Esophagus (tissue), 2 donors: Measurements from ENCODE around the gene VMAC. TPM values are rescaled to one million over a fixed set of nuclear protein-coding genes. Genes with fewer than 3 reads are reported as not detected.
A peak's percentile ranks its signal among the peaks of the same experiment; 100 is the strongest.
"Not testable (repeated sequence)": the region's sequence is repeated elsewhere in the genome, so short reads cannot be mapped to it uniquely, and the experiment has no call there.

Source experiments
- H3K27ac ChIP-seq, 2 donors: one replicate each; pipeline ENCODE4 v1.5.1; 2013; ENCODE audit warnings: low read depth in 2 of 2, mild to moderate bottlenecking in 2 of 2, inconsistent platforms in 1 of 2, low read length in 1 of 2, moderate library complexity in 1 of 2
- H3K27me3 ChIP-seq, 2 donors: one replicate each; pipeline ENCODE4 v1.6.1; 2013; ENCODE audit warnings: low read length in 2 of 2, control low read depth in 1 of 2, mild to moderate bottlenecking in 1 of 2; ENCODE audit not compliant: insufficient read depth in 2 of 2, control insufficient read depth in 1 of 2
- H3K36me3 ChIP-seq, 2 donors: one replicate each; pipeline ENCODE4 v1.6.1; 2013; ENCODE audit warnings: low read length in 1 of 2; ENCODE audit not compliant: control insufficient read depth in 2 of 2, insufficient read depth in 2 of 2
- H3K4me1 ChIP-seq, 2 donors: one replicate each; pipeline ENCODE4 v1.6.1; 2013; ENCODE audit warnings: low read length in 1 of 2; ENCODE audit not compliant: control insufficient read depth in 2 of 2, insufficient read depth in 2 of 2
- H3K4me3 ChIP-seq, 2 donors: one replicate each; pipeline ENCODE4 v1.5.1; 2013; ENCODE audit warnings: low read length in 2 of 2, mild to moderate bottlenecking in 2 of 2, low read depth in 1 of 2, moderate library complexity in 1 of 2
- H3K9me3 ChIP-seq, 2 donors: one replicate each; pipeline ENCODE4 v1.6.1; 2013; ENCODE audit warnings: mild to moderate bottlenecking in 2 of 2, low read depth in 1 of 2, low read length in 1 of 2, moderate library complexity in 1 of 2; ENCODE audit not compliant: control insufficient read depth in 2 of 2, insufficient read depth in 1 of 2
- WGBS, 2 donors: extraction: QIAGEN DNeasy Blood & Tissue Kit; methylation state at CpG; one replicate each; pipeline ENCODE4 v1.1.7; 2013; 5-methylcytosine and 5-hydroxymethylcytosine counted together
- polyA plus RNA-seq, 2 donors: library from polyadenylated mRNA; stranded (reverse); fragments of 200-250 nt; gene quantifications; one replicate each; pipeline ENCODE4 v1.2.3, GENCODE V29; 2013
- donor health status: healthy with polysubstance abuse.
- donor health status: Bipolar disorder and iron deficiency.

Gene VMAC
- polyA plus RNA-seq, 2 donors, result 3.4 to 7.9 TPM

DNA sequence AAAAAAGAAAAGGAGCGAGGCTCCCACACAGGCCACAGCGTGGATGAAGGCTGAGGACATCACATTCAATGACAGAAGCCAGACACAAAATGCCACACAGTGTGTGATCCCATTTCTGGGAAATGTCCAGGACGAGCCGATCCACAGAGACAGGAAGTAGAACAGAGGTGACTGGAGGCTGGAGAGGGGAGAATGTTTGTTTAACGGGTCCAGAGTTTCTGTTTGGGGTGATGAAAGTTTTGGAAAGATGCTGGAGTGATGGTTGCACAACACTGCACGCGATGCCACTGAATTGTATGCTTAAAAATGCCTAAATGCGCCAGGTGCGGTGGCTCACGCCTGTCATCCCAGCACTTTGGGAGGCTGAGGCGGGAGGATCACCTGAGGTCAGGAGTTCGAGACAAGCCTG is 33.7 kb upstream of the VMAC start:
- no peaks in the 10 kb centered on the region for H3K9me3 ChIP-seq
- no peaks in the 10 kb centered on the region for H3K36me3 ChIP-seq
- 80 to 82% methylated on average over 12 of the region's 12 CpGs for WGBS, 2 donors
- no peak overlapping the region for H3K4me3 ChIP-seq
- no peaks in the 10 kb centered on the region for H3K4me1 ChIP-seq
- no peaks in the 10 kb centered on the region for H3K27me3 ChIP-seq
- no peak overlapping the region for H3K27ac ChIP-seq

DNA sequence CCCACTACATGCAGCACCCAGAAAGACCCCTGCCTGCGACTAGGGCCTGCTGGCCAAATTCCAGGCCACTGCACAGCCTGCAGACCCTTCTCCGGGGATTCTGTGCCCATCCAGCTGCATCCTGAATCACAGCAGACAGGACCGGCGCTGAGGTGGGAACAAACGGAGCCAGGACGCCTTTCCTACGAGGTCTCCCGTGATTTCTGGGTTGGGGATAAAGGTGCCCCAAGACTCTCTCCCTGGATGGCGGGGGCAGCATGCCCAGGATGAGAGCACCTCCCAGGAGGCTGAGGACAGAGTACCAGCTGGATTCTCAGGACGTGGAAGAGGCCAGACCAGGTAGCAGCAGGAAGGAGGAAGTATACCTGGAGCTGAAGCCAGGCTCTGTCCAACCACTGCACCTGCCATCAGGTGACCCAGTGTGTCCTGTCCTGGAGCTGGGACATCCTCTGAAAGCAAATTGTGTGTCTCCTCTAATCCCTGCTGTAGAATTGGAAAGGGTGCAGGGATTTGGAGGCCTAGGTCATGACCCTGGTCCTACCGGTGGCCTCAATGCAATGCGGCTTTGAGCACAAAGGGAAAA is 31.0 kb upstream of the VMAC start:
- Histone ChIP-seq H3K27ac (peak overlapping the region in 1 of 2 donors; percentile 47), H3K4me3 (no peak overlapping the region), H3K27me3 (no peaks in the 10 kb centered on the region), H3K4me1 (no peaks in the 10 kb centered on the region), H3K36me3 (no peaks in the 10 kb centered on the region), H3K9me3 (no peaks in the 10 kb centered on the region)
- 89% methylated on average over 12 of the region's 12 CpGs for WGBS, 2 donors

DNA sequence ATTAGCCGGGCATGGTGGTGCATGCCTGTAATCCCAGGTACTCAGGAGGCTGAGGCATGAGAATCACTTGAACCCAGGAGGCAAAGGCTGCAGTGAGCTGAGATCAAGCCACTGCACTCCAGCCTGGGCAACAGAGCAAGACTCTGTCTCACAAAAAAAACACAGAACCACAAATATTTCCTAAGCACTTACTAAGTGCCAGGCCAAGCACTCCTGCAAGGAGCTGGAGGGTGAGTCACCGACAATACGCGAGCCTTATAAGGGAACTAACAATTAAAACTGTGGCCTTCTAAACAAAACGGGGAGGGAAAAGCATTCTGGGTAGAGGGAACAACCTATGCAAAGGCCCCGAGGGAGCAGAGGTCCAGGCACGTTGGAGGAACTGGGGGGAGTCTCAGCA is 30.2 kb upstream of the VMAC start:
- not testable (repeated sequence) for H3K27me3 ChIP-seq, H3K4me3 ChIP-seq, H3K9me3 ChIP-seq, H3K36me3 ChIP-seq, H3K4me1 ChIP-seq
- peak overlapping the region in 1 of 2 donors; percentile 74 for H3K27ac ChIP-seq
- 72 to 79% methylated on average over 7 of the region's 7 CpGs for WGBS, 2 donors

DNA sequence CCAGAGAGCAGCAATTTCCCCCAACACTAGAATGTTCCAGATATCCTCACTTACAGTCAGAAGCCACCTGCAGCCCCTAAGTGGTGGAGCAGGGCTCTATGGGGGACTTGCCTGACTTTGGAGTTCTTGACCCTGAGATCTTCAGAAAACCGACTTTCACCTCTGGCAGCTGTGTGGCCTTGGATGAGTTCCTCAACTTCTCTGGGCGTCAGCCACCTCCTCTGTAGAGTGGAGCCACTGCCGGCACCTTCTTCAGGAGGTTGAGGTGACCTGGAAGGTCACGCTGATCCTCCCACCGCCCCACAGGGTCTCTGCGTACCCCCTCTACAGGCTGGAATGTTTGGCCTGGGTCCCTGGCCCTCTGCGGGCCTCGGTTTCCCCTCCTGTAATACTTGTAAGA is 27.2 kb upstream of the VMAC start:
- WGBS, 2 donors, result 77 to 84% methylated on average over 8 of the region's 8 CpGs
- H3K36me3 ChIP-seq, result no peaks in the 10 kb centered on the region
- no peak overlapping the region for H3K4me3 ChIP-seq
- H3K9me3 ChIP-seq, result no peaks in the 10 kb centered on the region
- peaks cover 0 to 2% of the 10 kb centered on the region in 2 donors for H3K4me1 ChIP-seq
- H3K27ac ChIP-seq, result no peak overlapping the region
- no peaks in the 10 kb centered on the region for H3K27me3 ChIP-seq

DNA sequence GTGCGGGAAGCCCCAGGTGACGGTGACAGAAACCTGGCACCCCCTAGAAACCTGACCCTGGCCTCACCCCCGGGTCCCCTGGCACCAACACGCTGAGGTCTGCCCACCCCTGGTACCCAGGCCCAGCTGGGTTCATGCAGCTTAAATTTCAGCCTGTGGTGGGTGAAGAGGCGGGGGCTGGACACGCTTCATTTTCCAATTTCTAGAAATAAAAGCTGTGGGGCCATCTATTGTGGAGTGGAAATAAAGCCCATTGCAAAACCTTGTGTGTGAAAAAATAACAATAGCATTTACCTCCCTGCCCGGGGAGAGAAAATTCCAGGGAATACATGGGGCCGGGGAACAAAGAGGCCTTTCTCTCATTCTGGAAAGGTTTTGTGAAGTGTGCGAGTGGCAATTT is 26.8 kb upstream of the VMAC start:
- Histone ChIP-seq H3K4me1 (peaks cover 0 to 4% of the 10 kb centered on the region in 2 donors), H3K9me3 (no peaks in the 10 kb centered on the region), H3K27me3 (no peaks in the 10 kb centered on the region), H3K27ac (no peak overlapping the region), H3K36me3 (no peaks in the 10 kb centered on the region), H3K4me3 (no peak overlapping the region)
- WGBS, 2 donors, result 80 to 84% methylated on average over 9 of the region's 9 CpGs

DNA sequence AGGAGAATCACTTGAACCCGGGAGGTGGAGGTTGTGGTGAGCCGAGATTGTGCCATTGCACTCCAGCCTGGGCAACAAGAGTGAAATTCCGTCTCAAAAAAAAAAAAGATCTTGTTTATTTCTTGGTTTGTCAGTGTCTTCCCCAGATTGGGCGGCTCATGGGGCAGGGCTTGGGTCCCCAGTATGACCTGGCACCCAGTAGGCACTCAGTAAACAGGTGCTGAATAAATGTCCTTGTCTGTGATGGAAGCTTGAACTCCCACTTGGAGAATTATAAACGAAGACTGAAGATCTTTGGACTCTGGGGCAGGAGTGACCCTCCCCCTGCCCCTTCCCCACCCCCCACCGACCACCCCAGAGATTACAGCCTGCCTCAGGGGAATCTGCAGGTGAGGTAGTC is 24.5 kb upstream of the VMAC start:
- Histone ChIP-seq H3K9me3 (no peaks in the 10 kb centered on the region), H3K4me3 (no peak overlapping the region), H3K36me3 (no peaks in the 10 kb centered on the region), H3K4me1 (peaks cover 0 to 4% of the 10 kb centered on the region in 2 donors), H3K27ac (no peak overlapping the region), H3K27me3 (no peaks in the 10 kb centered on the region)
- WGBS, 2 donors, result 25 to 35% methylated on average over 4 to 6 of the region's 6 CpGs

DNA sequence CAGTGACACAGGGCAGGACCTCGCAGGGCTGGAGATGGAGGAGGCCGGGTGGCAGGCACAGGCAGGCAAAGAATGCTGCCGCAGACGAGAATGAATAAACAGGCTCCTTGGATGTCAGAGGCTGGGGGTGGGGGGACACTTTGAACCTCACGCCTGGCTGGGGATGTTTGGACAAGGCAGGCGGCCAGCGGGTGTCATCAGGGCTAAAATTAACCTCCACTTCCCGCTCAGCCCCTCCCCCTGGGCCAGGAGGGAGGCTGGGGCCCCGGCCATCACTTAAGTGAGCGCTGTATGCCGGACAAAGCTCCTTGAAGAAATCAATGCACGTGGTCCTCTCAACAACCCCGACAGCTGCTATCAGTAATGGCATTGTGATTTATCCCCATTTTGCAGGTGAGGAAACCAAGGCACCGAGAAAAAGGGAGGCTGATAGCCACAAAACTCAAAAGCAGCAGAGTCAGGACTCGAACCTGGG is 24.0 kb upstream of the VMAC start:
- WGBS, 2 donors, result 14 to 16% methylated on average over 15 of the region's 15 CpGs
- H3K4me1 ChIP-seq, result peaks cover 0 to 4% of the 10 kb centered on the region in 2 donors
- H3K9me3 ChIP-seq, result no peaks in the 10 kb centered on the region
- no peak overlapping the region for H3K4me3 ChIP-seq
- peak overlapping the region in 1 of 2 donors; percentile 26 for H3K27ac ChIP-seq
- no peaks in the 10 kb centered on the region for H3K27me3 ChIP-seq
- H3K36me3 ChIP-seq, result no peaks in the 10 kb centered on the region

DNA sequence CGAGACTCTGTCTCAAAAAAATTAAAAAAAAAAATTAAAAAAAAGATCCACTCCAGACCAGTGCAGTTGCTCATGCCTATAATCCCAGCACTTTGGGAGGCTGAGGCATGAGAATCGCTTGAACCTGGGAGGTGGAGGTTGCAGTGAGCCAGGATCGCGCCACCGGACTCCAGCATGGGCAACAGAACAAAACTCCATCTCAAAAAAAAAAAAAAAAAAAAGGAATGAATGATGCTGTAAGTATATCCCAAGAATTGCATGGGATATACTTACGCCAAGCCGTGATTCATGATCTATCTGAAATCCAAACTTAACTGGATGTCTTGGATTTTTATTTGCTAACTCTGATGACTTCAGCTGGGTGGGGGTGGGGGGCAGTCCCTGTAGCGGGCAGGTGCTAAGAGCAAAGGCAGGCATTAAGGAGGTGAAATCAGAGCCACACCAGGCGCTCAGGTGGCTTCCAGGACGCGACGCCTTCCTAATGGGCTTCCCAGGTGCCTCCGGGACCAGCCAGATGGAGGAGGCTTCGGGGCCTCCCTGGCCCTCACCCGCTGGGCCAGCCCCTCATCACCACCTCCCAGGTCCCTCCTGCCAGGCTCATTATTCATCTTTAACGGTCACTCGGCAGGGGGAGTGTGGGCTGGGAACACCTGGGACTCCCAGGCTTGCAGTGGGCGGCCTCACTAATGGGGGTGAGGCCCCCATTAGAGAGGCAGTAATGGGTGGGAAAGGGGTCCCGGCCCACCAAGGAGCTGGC is 23.0 kb upstream of the VMAC start:
- no peak overlapping the region for H3K4me3 ChIP-seq
- H3K36me3 ChIP-seq, result no peaks in the 10 kb centered on the region
- H3K27ac ChIP-seq, result peak overlapping the region in 1 of 2 donors; percentile 75
- peaks cover 0 to 4% of the 10 kb centered on the region in 2 donors for H3K4me1 ChIP-seq
- H3K27me3 ChIP-seq, result no peaks in the 10 kb centered on the region
- 59 to 67% methylated on average over 19 of the region's 19 CpGs for WGBS, 2 donors
- H3K9me3 ChIP-seq, result no peaks in the 10 kb centered on the region

DNA sequence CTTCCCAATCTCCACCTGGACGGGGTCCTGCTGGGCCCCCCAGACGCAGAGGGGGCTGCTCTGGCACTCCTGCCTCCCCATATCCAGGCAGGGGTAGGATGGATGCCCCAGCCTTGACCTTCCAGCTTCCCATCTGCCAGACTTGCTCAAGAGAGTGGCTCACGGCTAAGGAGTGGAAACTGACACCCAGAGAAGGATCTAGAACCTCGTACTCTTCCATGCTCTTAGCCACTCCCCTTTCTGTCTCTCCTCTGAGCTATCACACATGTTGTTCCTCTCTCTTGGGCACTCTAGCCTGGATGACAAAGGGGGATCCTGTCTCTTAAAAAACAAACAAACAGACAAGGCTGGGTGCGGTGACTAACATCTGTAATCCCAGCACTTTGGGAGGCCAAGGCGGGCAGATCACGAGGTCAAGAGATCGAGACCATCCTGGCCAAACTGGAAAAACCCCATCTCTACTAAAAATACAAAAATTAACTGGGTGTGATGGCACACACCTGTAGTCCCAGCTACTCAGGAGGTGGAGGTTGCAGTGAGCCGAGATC is 22.2 kb upstream of the VMAC start:
- 51 to 56% methylated on average over 9 of the region's 9 CpGs for WGBS, 2 donors
- Histone ChIP-seq H3K27me3 (no peaks in the 10 kb centered on the region), H3K36me3 (no peaks in the 10 kb centered on the region), H3K4me1 (peaks cover 0 to 4% of the 10 kb centered on the region in 2 donors), H3K9me3 (no peaks in the 10 kb centered on the region), H3K4me3 (no peak overlapping the region), H3K27ac (peak overlapping the region in 1 of 2 donors; percentile 75)
